ENCODE measurements around the gene SMIM5. TPM values are rescaled to one million over a fixed set of nuclear protein-coding genes. Genes with fewer than 3 reads are reported as not detected.
A peak's percentile ranks its signal among the peaks of the same experiment; 100 is the strongest.

SMIM5 gene
- total RNA-seq, 1 experiment from 2014 or later = 0.24 TPM

DNA sequence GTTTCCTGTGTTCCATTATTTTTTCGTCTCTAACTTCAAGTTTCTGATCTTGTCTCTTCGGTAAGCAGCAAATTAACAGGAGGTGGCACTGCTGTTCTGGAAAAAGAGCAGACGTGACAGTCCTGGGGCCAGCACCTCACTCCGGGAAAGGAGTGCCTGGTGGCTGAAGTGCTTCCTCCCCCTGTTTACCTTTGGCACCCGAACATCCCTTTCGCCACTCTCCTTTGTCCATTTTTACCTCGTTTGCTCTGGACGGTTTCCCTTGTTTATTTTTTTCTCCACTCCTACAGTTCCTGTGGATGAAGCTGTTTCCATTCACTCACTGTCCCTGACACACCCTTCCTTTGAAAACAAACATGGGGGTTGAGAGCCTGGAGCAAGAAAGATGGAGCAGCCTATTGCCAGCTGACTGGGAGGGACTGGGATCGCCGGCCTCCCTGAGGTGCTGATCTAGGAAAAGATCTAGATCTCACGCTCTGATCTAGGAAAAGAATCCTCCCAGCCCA is 46.5 kb downstream of the SMIM5 start:
- WGBS (ENCODE audit: extremely low coverage, insufficient read length, low lambda C conversion rate) = no CpG with 5 or more reads among the region's 11 CpGs
- H2AK5ac ChIP-seq (ENCODE audit: insufficient read length, low read length) = no peak overlapping the region
- H2BK15ac ChIP-seq (ENCODE audit: low read depth, low read length) = no peak overlapping the region
- no peak overlapping the region for H3K4me2 ChIP-seq (ENCODE audit: insufficient read depth, insufficient read length, low read length)
- no peak overlapping the region for H2AFZ ChIP-seq (ENCODE audit: low read length)
- H3K27me3 ChIP-seq (ENCODE audit: insufficient read depth, low read length) = no peaks in the 10 kb centered on the region
- no peak overlapping the region for H3T11ph ChIP-seq (ENCODE audit: low read length)
- Mint-ChIP-seq H3K36me3 (ENCODE audit: insufficient read depth in 1 of 3, low read depth in 3 of 3) (peaks cover 3 to 36% (median 16%) of the 10 kb centered on the region in 3 experiments; a peak in 6 of 7 replicates), H3K9me3 (no peaks in the 10 kb centered on the region), H3K27me3 (ENCODE audit: low read depth) (no peaks in the 10 kb centered on the region), H3K4me3 (no peak overlapping the region), H3K27ac (peak overlapping the region in 2 of 3 experiments; percentile 28 to 42; a peak in 3 of 7 replicates), H3K4me1 (no peaks in the 10 kb centered on the region)
- no peak overlapping the region for H2BK120ac ChIP-seq (ENCODE audit: low read depth, low read length, poor library complexity, severe bottlenecking)
- H3K9me3 ChIP-seq (ENCODE audit: control insufficient read depth, low read depth, low read length) = no peaks in the 10 kb centered on the region
- H3K18ac ChIP-seq (ENCODE audit: insufficient read length, low read depth, low read length) = no peak overlapping the region
- peak overlapping the region; percentile 69 for H4K8ac ChIP-seq (replicated peaks; ENCODE audit: insufficient read length, low read depth, low read length)
- no peak overlapping the region for H3K56ac ChIP-seq (ENCODE audit: insufficient read length, low read depth, low read length)
- no peak overlapping the region for H2BK20ac ChIP-seq (ENCODE audit: low read depth, low read length, poor library complexity, severe bottlenecking)
- no peaks in the 10 kb centered on the region for H4K20me1 ChIP-seq (ENCODE audit: control insufficient read depth, insufficient read depth, insufficient read length)
- no peak for DNase-seq
- no peak overlapping the region for H4K91ac ChIP-seq (ENCODE audit: insufficient read length, low read depth, low read length)
- H3K79me2 ChIP-seq (ENCODE audit: insufficient read depth, low read length) = peaks cover 1% of the 10 kb centered on the region; the same call in 1 of the 2 replicates
- no peak overlapping the region for H3K23ac ChIP-seq (ENCODE audit: insufficient read length, low read depth, low read length)
- H3K4ac ChIP-seq (ENCODE audit: low read depth, low read length) = no peak overlapping the region
- H4K5ac ChIP-seq (ENCODE audit: insufficient read length, low read depth, low read length) = peak overlapping the region; percentile 51
- no peak overlapping the region for H2BK5ac ChIP-seq (ENCODE audit: insufficient read length, low read length)
- H3K14ac ChIP-seq (ENCODE audit: insufficient read depth, low read length) = no peak overlapping the region
- no peak overlapping the region for H3K9ac ChIP-seq (ENCODE audit: extremely low read depth, insufficient read length, low read length)
- no peaks in the 10 kb centered on the region for H3K23me2 ChIP-seq (ENCODE audit: insufficient read length, low read depth, low read length, poor library complexity, severe bottlenecking)
- H3K79me1 ChIP-seq (ENCODE audit: insufficient read depth, low read depth, low read length, poor library complexity, severe bottlenecking) = peaks cover 2% of the 10 kb centered on the region
- no peak overlapping the region for H3K27ac ChIP-seq (ENCODE audit: insufficient read length, low read depth, low read length)
- H3K4me1 ChIP-seq (ENCODE audit: insufficient read depth, low read length) = no peaks in the 10 kb centered on the region
- no peak overlapping the region for H2BK12ac ChIP-seq (ENCODE audit: insufficient read length, low read depth, low read length)
- TF ChIP-seq, protein P1, sequence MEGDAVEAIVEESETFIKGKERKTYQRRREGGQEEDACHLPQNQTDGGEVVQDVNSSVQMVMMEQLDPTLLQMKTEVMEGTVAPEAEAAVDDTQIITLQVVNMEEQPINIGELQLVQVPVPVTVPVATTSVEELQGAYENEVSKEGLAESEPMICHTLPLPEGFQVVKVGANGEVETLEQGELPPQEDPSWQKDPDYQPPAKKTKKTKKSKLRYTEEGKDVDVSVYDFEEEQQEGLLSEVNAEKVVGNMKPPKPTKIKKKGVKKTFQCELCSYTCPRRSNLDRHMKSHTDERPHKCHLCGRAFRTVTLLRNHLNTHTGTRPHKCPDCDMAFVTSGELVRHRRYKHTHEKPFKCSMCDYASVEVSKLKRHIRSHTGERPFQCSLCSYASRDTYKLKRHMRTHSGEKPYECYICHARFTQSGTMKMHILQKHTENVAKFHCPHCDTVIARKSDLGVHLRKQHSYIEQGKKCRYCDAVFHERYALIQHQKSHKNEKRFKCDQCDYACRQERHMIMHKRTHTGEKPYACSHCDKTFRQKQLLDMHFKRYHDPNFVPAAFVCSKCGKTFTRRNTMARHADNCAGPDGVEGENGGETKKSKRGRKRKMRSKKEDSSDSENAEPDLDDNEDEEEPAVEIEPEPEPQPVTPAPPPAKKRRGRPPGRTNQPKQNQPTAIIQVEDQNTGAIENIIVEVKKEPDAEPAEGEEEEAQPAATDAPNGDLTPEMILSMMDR (conservative IDR thresholded peaks at IDR 0.05) = no peak

All from H9 (cell line).